Muscle of back (tissue), 11 donors: ENCODE measurements around the gene AJUBA. TPM values are rescaled to one million over a fixed set of nuclear protein-coding genes. Genes with fewer than 3 reads are reported as not detected.
"Not testable (repeated sequence)": the region's sequence is repeated elsewhere in the genome, so short reads cannot be mapped to it uniquely, and the experiment has no call there.

Experiments used
- DNase-seq, 3 donors: peaks; one replicate each; pipeline versions ENCODE4 v3.0.0 to v3.0.0-alpha.2; 2013
- polyA plus RNA-seq, 10 donors: library from polyadenylated mRNA; unstranded; fragments of 120-200 nt; gene quantifications; one replicate each; pipeline ENCODE4 v1.2.1, GENCODE V29; 2013; ENCODE audit not compliant: insufficient read length in 10 of 10

AJUBA gene
- polyA plus RNA-seq, 10 donors, result 27.1 to 54.6 (median 41.4) TPM

- DNase-seq, result peak in 1 of 3 donors; percentile 12
These were observed 26.4 kb downstream of the AJUBA start for GRCh38 chr14:22955702-22956569.

- DNase-seq, result no peak
These were observed 29.9 kb downstream of the AJUBA start for GRCh38 chr14:22952418-22952817.

DNA sequence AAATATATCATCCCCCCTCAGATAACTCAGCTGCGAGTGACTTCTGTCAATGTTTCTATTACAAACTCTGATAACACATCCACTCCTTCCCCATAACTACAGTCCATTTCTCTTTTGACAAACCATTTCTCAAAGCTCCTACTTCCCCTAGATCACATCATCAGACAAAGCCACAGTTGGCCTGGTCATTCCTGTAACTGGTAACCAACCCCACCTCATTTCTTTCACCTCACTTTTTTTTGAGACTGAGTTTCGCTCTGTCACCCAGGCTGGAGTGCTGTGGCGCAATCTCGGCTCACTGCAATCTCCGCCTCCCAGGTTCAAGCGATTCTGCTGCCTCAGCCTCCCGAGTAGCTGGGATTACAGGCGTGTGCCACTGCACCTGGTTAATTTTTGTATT lies 30.6 kb downstream of the AJUBA start:
- DNase-seq, result not testable (repeated sequence)

- no peak for DNase-seq
These were observed 36.7 kb downstream of the AJUBA start for GRCh38 chr14:22945642-22946041.

- DNase-seq, result no peak
These were observed 42.7 kb downstream of the AJUBA start for GRCh38 chr14:22939684-22940083.

DNA sequence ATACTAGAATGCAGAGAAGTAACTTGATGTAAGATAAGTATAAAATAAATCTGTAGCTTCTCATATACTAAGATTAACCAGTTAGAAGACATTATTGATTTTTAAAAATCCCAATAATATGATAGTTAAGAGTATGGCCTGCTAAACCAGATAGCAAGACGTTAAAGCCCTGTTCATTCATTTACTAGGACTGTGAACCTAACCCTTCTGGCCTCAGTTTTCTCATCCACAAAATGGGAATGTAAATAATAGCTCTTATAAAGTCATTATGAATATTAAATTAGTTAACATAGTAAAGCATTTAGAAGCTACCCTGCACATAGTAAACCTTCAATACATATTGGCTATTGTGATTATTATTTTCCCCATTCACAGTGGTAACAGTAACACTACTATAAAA lies 47.2 kb downstream of the AJUBA start:
- no peak for DNase-seq

- DNase-seq, result no peak
These were observed 50.2 kb downstream of the AJUBA start for GRCh38 chr14:22932146-22932545.

DNA sequence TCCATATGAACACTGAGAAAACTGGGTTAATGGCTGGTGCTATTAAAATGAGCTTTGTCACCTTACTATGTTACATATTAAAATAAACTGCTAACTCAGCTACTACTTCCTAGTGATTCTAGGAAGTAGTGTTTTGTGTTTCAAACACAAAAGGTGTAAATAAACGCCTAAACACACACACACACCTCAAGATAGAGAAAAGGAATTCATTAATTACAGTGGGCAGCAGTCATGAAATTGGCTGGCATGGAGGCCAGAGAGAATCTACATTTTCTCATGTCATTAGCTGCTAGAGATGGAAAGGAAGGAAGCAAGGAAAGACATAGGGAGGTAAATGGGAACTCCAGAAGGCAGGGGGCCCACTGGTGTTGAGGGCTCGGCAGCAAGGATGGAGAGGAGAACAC lies 52.4 kb downstream of the AJUBA start:
- no peak for DNase-seq

- DNase-seq, result peak; percentile 99 to 100 (median 100)
These were observed 53.0 kb downstream of the AJUBA start, which contains the start of gene PRMT5 for GRCh38 chr14:22929104-22929960. PRMT5 (minus strand) TSS chr14:22929376; CDS start chr14:22929361, 15 bp downstream.

DNA sequence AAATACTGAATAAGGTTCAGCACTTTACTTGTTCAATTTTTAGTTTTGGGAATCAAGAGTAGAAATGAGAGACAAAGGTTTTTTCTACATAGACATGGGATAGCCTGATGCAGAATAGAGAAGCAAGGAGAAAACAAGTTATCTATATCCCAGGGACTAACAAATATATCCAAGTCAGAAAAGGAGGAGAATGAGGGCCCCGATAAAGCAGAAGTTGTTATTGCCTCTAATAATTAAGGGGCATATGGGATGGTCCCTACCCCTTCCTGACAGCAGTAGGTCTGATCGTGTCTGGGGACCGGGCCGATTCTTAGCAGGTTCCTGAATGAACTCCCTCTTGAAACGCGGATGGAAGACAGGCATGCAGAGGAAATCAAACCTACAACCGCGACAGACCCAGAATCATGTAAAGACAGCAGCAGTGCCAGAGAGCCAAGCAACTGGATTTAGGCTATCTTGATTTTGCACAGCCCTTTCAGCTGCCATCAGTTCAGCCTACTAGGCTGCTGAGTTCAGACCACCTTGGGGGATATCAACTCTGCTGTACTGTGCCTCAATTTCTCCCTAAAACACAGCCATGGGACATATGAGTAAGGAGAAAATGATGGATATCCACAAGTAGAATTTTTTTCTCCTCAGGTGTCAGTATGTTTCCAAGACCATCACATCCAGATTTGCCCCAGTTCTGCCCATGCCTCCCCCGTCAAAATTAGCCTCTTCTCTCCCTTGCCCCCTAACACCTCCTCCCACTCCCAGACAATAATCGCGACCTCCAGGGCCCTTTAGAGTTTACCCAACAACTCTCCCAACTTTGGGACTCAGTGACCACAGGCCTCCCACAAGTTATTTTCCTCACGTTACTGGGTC lies 53.9 kb downstream of the AJUBA start:
- DNase-seq, result peak in 1 of 3 donors; percentile 30

DNA sequence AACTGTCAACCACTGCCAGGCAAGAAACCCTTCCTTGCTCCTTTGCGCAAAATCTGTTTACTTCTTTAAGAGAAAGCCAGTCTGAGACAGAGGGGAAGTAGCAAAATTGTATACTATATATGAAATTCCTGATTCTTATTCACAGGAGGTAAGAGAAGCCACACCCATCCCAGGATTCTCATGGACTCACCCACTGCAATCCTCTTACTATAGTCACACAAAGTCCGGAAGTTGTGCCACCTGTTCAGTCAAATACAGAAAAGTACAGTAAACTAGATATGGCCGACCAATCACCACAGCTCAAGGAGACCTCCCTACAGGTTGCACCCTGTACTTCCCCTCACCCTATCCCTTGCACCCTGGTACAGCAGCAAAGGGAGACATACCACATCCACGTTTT lies 56.0 kb downstream of the AJUBA start:
- DNase-seq, result no peak

DNA sequence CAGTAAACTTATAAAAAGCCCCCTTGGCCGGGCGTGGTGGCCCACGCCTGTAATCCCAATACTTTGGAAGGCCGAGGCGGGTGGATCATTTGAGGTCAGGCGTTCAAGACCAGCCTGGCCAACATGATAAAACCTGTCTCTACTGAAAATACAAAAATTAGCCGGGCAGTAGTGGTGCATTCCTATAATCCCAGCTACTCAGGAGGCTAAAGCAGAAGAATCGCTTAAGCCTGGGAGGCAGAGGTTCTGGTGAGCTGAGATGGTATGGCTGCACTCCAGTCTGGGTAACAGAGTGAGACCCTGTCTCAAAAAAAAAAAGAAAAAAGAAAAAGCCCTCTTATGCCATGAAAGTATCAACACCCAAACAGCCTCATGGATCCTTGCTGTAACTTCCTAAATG lies 56.8 kb downstream of the AJUBA start:
- DNase-seq, result no peak

DNA sequence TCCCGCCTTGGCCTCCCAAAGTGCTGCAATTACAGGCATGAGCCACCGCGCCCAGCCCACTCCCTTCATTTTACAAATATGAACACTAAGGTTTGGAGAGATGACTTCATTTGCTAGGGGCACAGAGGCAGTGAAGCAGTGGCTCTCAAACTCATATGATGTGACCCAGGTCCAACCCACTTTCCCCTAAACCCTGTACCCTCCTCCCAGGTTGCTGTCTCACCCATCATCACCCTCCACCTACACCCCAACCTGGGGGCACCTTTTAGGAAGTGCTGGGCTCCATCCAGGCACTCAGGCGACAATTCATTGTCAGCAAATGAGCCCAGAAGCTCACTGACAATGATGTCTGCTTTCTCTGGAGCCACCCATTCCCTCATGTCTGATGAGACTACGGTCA lies 58.6 kb downstream of the AJUBA start:
- no peak for DNase-seq

GRCh38 chr14:22922294-22922693 lies 60.1 kb downstream of the AJUBA start:
- DNase-seq, result no peak

Other genes starting within 250 kb of the AJUBA start
- 100 to 1,000 TPM; 164 to 260 (median 214) TPM for gene OXA1L, start 215.9 kb downstream of the AJUBA start, polyA plus RNA-seq
- 10 to 100 TPM; 19.5 to 31.4 (median 25.9) TPM for gene SLC7A7, start 167.1 kb downstream of the AJUBA start, polyA plus RNA-seq
- gene MRPL52, start 152.7 kb downstream of the AJUBA start, polyA plus RNA-seq, result 10 to 100 TPM; 52.4 to 74.3 (median 64.1) TPM
- gene MMP14, start 146.0 kb downstream of the AJUBA start, polyA plus RNA-seq, result 100 to 1,000 TPM; 138 to 238 (median 186) TPM
- 10 to 100 TPM; 31.1 to 47.0 (median 41.9) TPM for gene LRP10, start 110.8 kb downstream of the AJUBA start, polyA plus RNA-seq
- gene REM2, start 99.3 kb downstream of the AJUBA start, polyA plus RNA-seq, result under 1 TPM in 8 of 10 donors, not detected in 2; 0.09 to 0.16 (median 0.13) TPM
- gene RBM23, start 63.4 kb downstream of the AJUBA start, polyA plus RNA-seq, result 10 to 100 TPM; 49.2 to 64.7 (median 54.2) TPM
- gene PRMT5, start 53.2 kb downstream of the AJUBA start, polyA plus RNA-seq, result 10 to 100 TPM; 50.8 to 88.7 (median 68.7) TPM
- 10 to 100 TPM; 28.3 to 43.9 (median 36.7) TPM for gene HAUS4, start 25.5 kb downstream of the AJUBA start, polyA plus RNA-seq
- 10 to 100 TPM in 6 of 10 donors, 1 to 10 TPM in 4; 8.4 to 13.8 (median 10.5) TPM for gene C14orf93, start 27.6 kb upstream of the AJUBA start, polyA plus RNA-seq
- gene PSMB5, start 52.3 kb upstream of the AJUBA start, polyA plus RNA-seq, result 100 to 1,000 TPM; 181 to 282 (median 212) TPM
- not detected for gene PSMB11, start 59.7 kb upstream of the AJUBA start, polyA plus RNA-seq
- 1 to 10 TPM; 2.8 to 5.5 (median 3.8) TPM for gene CDH24, start 75.0 kb upstream of the AJUBA start, polyA plus RNA-seq
- 100 to 1,000 TPM; 103 to 183 (median 143) TPM for gene ACIN1, start 112.6 kb upstream of the AJUBA start, polyA plus RNA-seq
- gene C14orf119, start 113.0 kb upstream of the AJUBA start, polyA plus RNA-seq, result 10 to 100 TPM; 43.6 to 66.0 (median 52.5) TPM
- gene CIROP, start 122.4 kb upstream of the AJUBA start, polyA plus RNA-seq, result not detected
- under 1 TPM in 6 of 10 donors, not detected in 4; 0.13 to 0.25 (median 0.18) TPM for gene CEBPE, start 136.7 kb upstream of the AJUBA start, polyA plus RNA-seq
- 10 to 100 TPM in 2 of 10 donors, 1 to 10 TPM in 8; 3.5 to 15.3 (median 4.0) TPM for gene SLC7A8, start 201.1 kb upstream of the AJUBA start, polyA plus RNA-seq